ENCODE results near the gene ATXN1.
"Not testable (repeated sequence)": the region's sequence is repeated elsewhere in the genome, so short reads cannot be mapped to it uniquely, and the experiment has no call there.

- not testable (repeated sequence) for TF ChIP-seq ZNF398 (tag by site-specific recombination; IDR thresholded peaks at IDR 0.05); REST (tag by site-specific recombination; IDR thresholded peaks at IDR 0.05); ZNF561 (tag by site-specific recombination; IDR thresholded peaks at IDR 0.05; ENCODE audit: borderline replicate concordance); HIC1 (tag by site-specific recombination; IDR thresholded peaks at IDR 0.05); ZBTB7A (tag by site-specific recombination; IDR thresholded peaks at IDR 0.05; ENCODE audit: low read depth); ZNF610 (tag by site-specific recombination; IDR thresholded peaks at IDR 0.05; ENCODE audit: borderline replicate concordance)
- TF ChIP-seq, protein P1, sequence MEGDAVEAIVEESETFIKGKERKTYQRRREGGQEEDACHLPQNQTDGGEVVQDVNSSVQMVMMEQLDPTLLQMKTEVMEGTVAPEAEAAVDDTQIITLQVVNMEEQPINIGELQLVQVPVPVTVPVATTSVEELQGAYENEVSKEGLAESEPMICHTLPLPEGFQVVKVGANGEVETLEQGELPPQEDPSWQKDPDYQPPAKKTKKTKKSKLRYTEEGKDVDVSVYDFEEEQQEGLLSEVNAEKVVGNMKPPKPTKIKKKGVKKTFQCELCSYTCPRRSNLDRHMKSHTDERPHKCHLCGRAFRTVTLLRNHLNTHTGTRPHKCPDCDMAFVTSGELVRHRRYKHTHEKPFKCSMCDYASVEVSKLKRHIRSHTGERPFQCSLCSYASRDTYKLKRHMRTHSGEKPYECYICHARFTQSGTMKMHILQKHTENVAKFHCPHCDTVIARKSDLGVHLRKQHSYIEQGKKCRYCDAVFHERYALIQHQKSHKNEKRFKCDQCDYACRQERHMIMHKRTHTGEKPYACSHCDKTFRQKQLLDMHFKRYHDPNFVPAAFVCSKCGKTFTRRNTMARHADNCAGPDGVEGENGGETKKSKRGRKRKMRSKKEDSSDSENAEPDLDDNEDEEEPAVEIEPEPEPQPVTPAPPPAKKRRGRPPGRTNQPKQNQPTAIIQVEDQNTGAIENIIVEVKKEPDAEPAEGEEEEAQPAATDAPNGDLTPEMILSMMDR (tag by site-specific recombination; IDR thresholded peaks at IDR 0.05): not testable (repeated sequence)
- TF ChIP-seq, protein P2, sequence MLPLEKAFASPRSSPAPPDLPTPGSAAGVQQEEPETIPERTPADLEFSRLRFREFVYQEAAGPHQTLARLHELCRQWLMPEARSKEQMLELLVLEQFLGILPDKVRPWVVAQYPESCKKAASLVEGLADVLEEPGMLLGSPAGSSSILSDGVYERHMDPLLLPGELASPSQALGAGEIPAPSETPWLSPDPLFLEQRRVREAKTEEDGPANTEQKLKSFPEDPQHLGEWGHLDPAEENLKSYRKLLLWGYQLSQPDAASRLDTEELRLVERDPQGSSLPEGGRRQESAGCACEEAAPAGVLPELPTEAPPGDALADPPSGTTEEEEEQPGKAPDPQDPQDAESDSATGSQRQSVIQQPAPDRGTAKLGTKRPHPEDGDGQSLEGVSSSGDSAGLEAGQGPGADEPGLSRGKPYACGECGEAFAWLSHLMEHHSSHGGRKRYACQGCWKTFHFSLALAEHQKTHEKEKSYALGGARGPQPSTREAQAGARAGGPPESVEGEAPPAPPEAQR (tag by site-specific recombination; IDR thresholded peaks at IDR 0.05): not testable (repeated sequence)
These were observed 370.3 kb downstream of the ATXN1 start for GRCh38 chr6:16390909-16391450.
